Measurements from ENCODE around the gene MYL4.

GRCh38 chr17:47267354-47267828 lies 58.2 kb downstream of the MYL4 start:
- TF ChIP-seq GATA2 (IDR thresholded peaks at IDR 0.05; ENCODE audit: low read depth, low read length): no peak
- TF ChIP-seq GATA3 (IDR thresholded peaks at IDR 0.05; ENCODE audit: low read depth, low read length): no peak
